Esophagus muscularis mucosa (tissue), 4 donors: Measurements from ENCODE around the gene ZNF638. TPM values are rescaled to one million over a fixed set of nuclear protein-coding genes. Genes with fewer than 3 reads are reported as not detected.

ENCODE experiments used
- DNase-seq: peaks from one replicate; pipeline ENCODE4 v3.0.0-alpha.2; 2017; ENCODE audit errors: extremely low spot score
- H3K27ac ChIP-seq, 4 donors: fragments of 200-600 bp; sonication (generic); replicated peaks in 1 of 4; 1 replicate in 3 of 4; 2 replicates in 1 of 4; pipeline ENCODE4 v1.5.1; 2016 to 2019; ENCODE audit warnings: mild to moderate bottlenecking in 1 of 4
- H3K27me3 ChIP-seq, 4 donors: fragments of 200-600 bp; sonication (generic); one replicate each; pipeline versions ENCODE4 v1.5.1 to v1.6.0; 2016 to 2019
- H3K36me3 ChIP-seq, 4 donors: fragments of 200-600 bp; sonication (generic); one replicate each; pipeline ENCODE4 v1.5.1; 2016 to 2019
- H3K4me1 ChIP-seq, 4 donors: fragments of 200-600 bp; sonication (generic); one replicate each; pipeline ENCODE4 v1.5.1; 2016 to 2019
- H3K4me3 ChIP-seq, 4 donors: fragments of 200-600 bp; sonication (generic); 1 replicate in 2 of 4; 2 replicates in 2 of 4; pipeline ENCODE4 v1.5.1; 2016 to 2019; ENCODE audit warnings: mild to moderate bottlenecking in 4 of 4, moderate library complexity in 1 of 4
- H3K9me3 ChIP-seq, 4 donors: fragments of 200-600 bp; sonication (generic); 1 replicate in 3 of 4; 2 replicates in 1 of 4; pipeline ENCODE4 v1.5.1; 2016 to 2019
- EP300 ChIP-seq: sonication (generic); formaldehyde crosslinking; IDR thresholded peaks from one replicate; pipeline ENCODE4 v1.6.1; 2017; ENCODE audit warnings: antibody characterized with exemption
- POLR2A ChIP-seq: fragments of 450-650 bp; IDR thresholded peaks from one replicate; pipeline ENCODE4 v1.6.1; 2017; ENCODE audit warnings: antibody characterized with exemption, moderate library complexity, mild to moderate bottlenecking, low read depth
- POLR2AphosphoS5 ChIP-seq, 2 donors: sonication (generic); formaldehyde crosslinking; IDR thresholded peaks; one replicate each; pipeline ENCODE4 v1.6.1; 2017; ENCODE audit warnings: antibody characterized with exemption in 2 of 2
- WGBS: methylation state at CpG from one replicate; pipeline ENCODE4 v1.1.5; 2018; 5-methylcytosine and 5-hydroxymethylcytosine counted together
- intact Hi-C: fragments of 100-400 bp; cut with DNase I; formaldehyde crosslinking; loops from one replicate; pipeline ENCODE4 v1.15.1; 2023
- total RNA-seq, 4 donors: library from RNA; depleted of rRNA; stranded (reverse); fragments of >200 nt; gene quantifications; one replicate each; pipeline versions ENCODE4 v1.1.0 to v1.2.1, GENCODE V29; 2016
- TF ChIP-seq, protein P1 (sequence below), 3 experiments: fragments of 200-600 bp in 2 of 3; fragments of 450-650 bp in 1 of 3; sonication (generic) in 2 of 3; IDR thresholded peaks; one replicate each; pipeline ENCODE4 v1.5.1; 2017 to 2019; ENCODE audit warnings: antibody characterized with exemption in 3 of 3, mild to moderate bottlenecking in 2 of 3, moderate library complexity in 1 of 3

Gene ZNF638
- total RNA-seq, 4 donors from 2014 or later, result 77.1 to 132 (median 86.4) TPM

DNA sequence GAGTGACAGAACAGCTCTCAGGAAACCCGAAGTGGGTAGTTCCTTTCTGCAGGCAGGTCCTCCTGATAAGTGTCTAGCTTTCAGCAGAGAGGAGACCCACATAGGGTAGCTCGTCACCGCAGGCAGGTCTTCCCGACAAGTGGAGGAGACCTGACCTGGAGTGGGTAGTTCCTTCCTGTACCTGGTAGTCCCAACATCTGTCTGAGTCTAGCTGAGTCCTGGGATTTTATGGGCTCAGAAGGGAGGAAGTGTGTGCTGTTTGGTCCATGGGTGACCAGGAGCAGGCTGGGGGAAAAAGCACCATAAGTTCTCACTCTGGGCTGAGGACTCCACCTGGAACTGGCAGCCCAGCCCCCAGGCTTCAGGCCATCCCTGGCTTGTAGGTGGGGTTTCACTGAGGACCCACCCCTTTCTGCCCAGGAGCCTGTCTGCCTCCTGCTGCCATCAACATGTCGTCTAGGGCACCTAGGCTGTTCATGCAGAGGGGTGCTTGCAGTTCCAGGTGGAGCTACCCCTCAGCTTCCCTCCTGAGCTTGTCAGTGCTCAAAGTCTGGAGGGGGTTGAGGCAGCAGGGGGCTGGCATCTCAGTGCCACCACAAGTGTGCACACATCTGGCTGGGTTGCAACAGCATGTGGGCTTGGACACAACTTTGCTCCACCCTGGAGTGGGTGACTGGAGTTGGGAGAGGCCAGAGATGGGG, 131.2 kb downstream of the ZNF638 start:
- no peaks in the 10 kb centered on the region for H3K9me3 ChIP-seq
- peaks cover 50 to 66% (median 61%) of the 10 kb centered on the region in 4 donors for H3K4me1 ChIP-seq
- peaks cover 0 to 6% (median 0%) of the 10 kb centered on the region in 4 donors for H3K27me3 ChIP-seq
- H3K4me3 ChIP-seq, result no peak overlapping the region
- TF ChIP-seq POLR2AphosphoS5 (IDR thresholded peaks at IDR 0.05) (no peak), EP300 (no peak), POLR2A (no peak)
- TF ChIP-seq, protein P1, sequence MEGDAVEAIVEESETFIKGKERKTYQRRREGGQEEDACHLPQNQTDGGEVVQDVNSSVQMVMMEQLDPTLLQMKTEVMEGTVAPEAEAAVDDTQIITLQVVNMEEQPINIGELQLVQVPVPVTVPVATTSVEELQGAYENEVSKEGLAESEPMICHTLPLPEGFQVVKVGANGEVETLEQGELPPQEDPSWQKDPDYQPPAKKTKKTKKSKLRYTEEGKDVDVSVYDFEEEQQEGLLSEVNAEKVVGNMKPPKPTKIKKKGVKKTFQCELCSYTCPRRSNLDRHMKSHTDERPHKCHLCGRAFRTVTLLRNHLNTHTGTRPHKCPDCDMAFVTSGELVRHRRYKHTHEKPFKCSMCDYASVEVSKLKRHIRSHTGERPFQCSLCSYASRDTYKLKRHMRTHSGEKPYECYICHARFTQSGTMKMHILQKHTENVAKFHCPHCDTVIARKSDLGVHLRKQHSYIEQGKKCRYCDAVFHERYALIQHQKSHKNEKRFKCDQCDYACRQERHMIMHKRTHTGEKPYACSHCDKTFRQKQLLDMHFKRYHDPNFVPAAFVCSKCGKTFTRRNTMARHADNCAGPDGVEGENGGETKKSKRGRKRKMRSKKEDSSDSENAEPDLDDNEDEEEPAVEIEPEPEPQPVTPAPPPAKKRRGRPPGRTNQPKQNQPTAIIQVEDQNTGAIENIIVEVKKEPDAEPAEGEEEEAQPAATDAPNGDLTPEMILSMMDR (IDR thresholded peaks at IDR 0.05), result no peak
- H3K27ac ChIP-seq, result no peak overlapping the region
- WGBS, result no CpG with 5 or more reads among the region's 5 CpGs
- DNase-seq, result no peak
- no peaks in the 10 kb centered on the region for H3K36me3 ChIP-seq
- intact Hi-C loops, result no loop called here

DNA sequence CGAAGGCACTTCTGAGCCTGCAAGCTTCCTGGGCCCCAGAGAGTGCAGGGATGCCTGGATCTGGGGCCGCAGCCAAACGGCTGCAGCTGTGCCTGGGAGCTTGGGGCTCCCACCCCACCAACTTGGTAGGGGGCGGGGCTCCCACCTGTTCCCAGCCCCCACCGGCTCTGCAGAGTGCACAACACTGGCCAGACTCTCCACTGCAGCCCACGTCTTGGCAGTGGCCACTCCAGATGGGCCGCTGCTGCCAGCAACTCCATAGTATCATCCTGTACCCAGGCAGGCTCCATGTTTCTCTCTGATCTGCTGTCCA, 131.7 kb downstream of the ZNF638 start:
- H3K4me1 ChIP-seq, result peaks cover 45 to 63% (median 59%) of the 10 kb centered on the region in 4 donors
- no peaks in the 10 kb centered on the region for H3K9me3 ChIP-seq
- no peak for DNase-seq
- intact Hi-C loops, result no loop called here
- 76% methylated on average over 3 of the region's 7 CpGs for WGBS
- H3K4me3 ChIP-seq, result no peak overlapping the region
- no peaks in the 10 kb centered on the region for H3K36me3 ChIP-seq
- no peak for TF ChIP-seq POLR2AphosphoS5 (IDR thresholded peaks at IDR 0.05)
- TF ChIP-seq, protein P1 (IDR thresholded peaks at IDR 0.05), result no peak
- no peak overlapping the region for H3K27ac ChIP-seq
- H3K27me3 ChIP-seq, result peaks cover 0 to 6% (median 0%) of the 10 kb centered on the region in 4 donors

DNA sequence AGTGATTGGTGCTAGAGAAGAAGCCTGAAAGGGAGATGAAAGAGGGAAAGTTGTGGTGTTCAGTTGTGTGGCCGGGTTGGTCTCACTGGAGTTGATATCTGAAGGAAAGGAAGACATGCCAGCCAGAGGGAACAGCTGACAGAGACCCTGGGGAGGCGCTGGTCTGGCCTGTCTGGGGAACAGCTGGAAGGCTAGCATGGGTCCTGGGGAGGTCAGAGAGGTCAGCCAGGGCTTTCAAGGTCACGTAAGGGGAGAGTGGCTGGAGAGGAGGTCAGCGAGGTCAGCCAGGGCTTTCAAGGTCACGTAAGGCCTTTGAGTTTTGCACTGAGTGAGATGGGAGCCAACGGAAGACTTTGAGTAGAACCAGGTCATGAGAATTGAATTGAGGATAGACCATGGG, 132.8 kb downstream of the ZNF638 start:
- Histone ChIP-seq H3K4me3 (no peak overlapping the region), H3K27ac (no peak overlapping the region), H3K27me3 (peaks cover 0 to 6% (median 0%) of the 10 kb centered on the region in 4 donors), H3K4me1 (peaks cover 40 to 63% (median 59%) of the 10 kb centered on the region in 4 donors), H3K36me3 (no peaks in the 10 kb centered on the region), H3K9me3 (no peaks in the 10 kb centered on the region)
- intact Hi-C loops, result no loop called here
- DNase-seq, result no peak
- 91% methylated on average over 6 of the region's 6 CpGs for WGBS
- TF ChIP-seq EP300, result no peak
- no peak for TF ChIP-seq POLR2A
- no peak for TF ChIP-seq POLR2AphosphoS5 (IDR thresholded peaks at IDR 0.05)
- TF ChIP-seq, protein P1 (IDR thresholded peaks at IDR 0.05), result no peak

DNA sequence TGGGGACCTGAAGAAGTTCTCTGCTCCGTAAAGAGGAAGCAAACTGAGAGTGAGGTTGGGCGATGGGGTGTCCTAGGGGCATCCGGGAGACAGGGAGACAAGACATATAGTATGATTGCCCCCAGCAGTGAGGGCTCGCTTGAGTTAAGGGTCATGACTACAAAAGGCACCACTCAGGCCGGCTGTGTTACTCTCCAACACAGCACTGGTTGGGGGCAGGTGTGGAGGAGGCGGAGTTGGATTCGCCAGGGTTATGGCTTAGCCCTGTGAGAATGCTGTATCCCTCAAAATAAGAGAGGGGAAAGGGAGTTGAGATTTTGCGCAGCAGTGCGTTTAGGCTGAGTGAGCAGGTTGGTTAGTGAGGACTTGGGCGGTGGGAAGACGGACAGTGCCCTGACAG, 133.8 kb downstream of the ZNF638 start:
- Histone ChIP-seq H3K36me3 (no peaks in the 10 kb centered on the region), H3K27ac (no peak overlapping the region), H3K4me3 (no peak overlapping the region), H3K9me3 (no peaks in the 10 kb centered on the region), H3K4me1 (peaks cover 33 to 63% (median 56%) of the 10 kb centered on the region in 4 donors), H3K27me3 (peaks cover 0 to 6% (median 0%) of the 10 kb centered on the region in 4 donors)
- 73% methylated on average over 11 of the region's 11 CpGs for WGBS
- TF ChIP-seq, protein P1 (IDR thresholded peaks at IDR 0.05), result no peak
- TF ChIP-seq POLR2A (no peak), EP300 (no peak), POLR2AphosphoS5 (IDR thresholded peaks at IDR 0.05) (no peak)
- no peak for DNase-seq
- intact Hi-C loops, result no loop called here

DNA sequence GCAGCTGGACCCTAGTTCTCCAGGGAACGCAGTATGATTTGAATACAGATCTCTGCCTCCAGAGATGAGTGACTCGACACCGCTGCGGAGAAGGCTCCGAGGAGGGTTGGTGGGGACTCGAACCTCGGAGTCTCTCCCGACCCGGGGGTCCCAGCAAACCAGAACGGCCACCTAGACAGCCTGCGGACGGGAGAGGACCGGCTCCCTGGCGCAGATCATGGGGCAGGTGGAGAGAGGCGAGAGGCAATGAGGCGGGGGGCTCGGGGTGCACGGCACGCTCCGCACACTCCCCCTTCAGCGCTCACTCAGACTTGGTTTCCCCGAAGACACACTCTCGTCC, 134.3 kb downstream of the ZNF638 start:
- Histone ChIP-seq H3K27me3 (peaks cover 0 to 6% (median 0%) of the 10 kb centered on the region in 4 donors), H3K4me3 (peak overlapping the region; percentile 66 to 82 (median 70)), H3K4me1 (peaks cover 28 to 57% (median 51%) of the 10 kb centered on the region in 4 donors), H3K9me3 (no peaks in the 10 kb centered on the region), H3K27ac (peak overlapping the region; percentile 54 to 79 (median 67)), H3K36me3 (no peaks in the 10 kb centered on the region)
- no peak for DNase-seq
- TF ChIP-seq POLR2A (no peak), POLR2AphosphoS5 (IDR thresholded peaks at IDR 0.05) (no peak), EP300 (no peak)
- TF ChIP-seq, protein P1 (IDR thresholded peaks at IDR 0.05), result no peak
- intact Hi-C loops, result no loop called here
- 63% methylated on average over 1 of the region's 23 CpGs for WGBS
